Osteocyte (in vitro differentiated cells): ENCODE results near the gene DPH6. TPM values are rescaled to one million over a fixed set of nuclear protein-coding genes. Genes with fewer than 3 reads are reported as not detected.

ENCODE experiments used
- DNase-seq: peaks from one replicate; pipeline ENCODE4 v3.0.0; 2021; ENCODE audit warnings: mixed read lengths; ENCODE audit not compliant: unreplicated experiment; ENCODE audit errors: extremely low spot score
- H3K27ac Mint-ChIP-seq: one replicate; pipeline ENCODE4 v1.8.0; 2021; ENCODE audit warnings: mild to moderate bottlenecking, mixed read lengths; ENCODE audit not compliant: unreplicated experiment
- H3K27me3 Mint-ChIP-seq: one replicate; pipeline ENCODE4 v1.8.0; 2021; ENCODE audit warnings: mixed read lengths; ENCODE audit not compliant: unreplicated experiment
- H3K36me3 Mint-ChIP-seq: one replicate; pipeline ENCODE4 v1.8.0; 2021; ENCODE audit warnings: mixed read lengths; ENCODE audit not compliant: unreplicated experiment
- H3K4me1 Mint-ChIP-seq: one replicate; pipeline ENCODE4 v1.8.0; 2021; ENCODE audit warnings: mixed read lengths; ENCODE audit not compliant: unreplicated experiment
- H3K4me3 Mint-ChIP-seq: one replicate; pipeline ENCODE4 v1.8.0; 2021; ENCODE audit warnings: mild to moderate bottlenecking, moderate library complexity, mixed read lengths; ENCODE audit not compliant: unreplicated experiment
- H3K9me3 Mint-ChIP-seq: one replicate; pipeline ENCODE4 v1.8.0; 2021; ENCODE audit warnings: mixed read lengths; ENCODE audit not compliant: unreplicated experiment
- total RNA-seq: library from RNA; stranded (reverse); gene quantifications from 2 replicates; pipeline ENCODE4 v1.2.1, GENCODE V29; 2021
- TF ChIP-seq, protein P1 (sequence below): fragments of 200-600 bp; sonication (generic); IDR thresholded peaks from 2 replicates; pipeline ENCODE4 v1.5.0; 2021; ENCODE audit warnings: antibody characterized with exemption, mild to moderate bottlenecking, moderate library complexity

DPH6 gene
- total RNA-seq, 1 donor from 2014 or later: 14.3 TPM

DNA sequence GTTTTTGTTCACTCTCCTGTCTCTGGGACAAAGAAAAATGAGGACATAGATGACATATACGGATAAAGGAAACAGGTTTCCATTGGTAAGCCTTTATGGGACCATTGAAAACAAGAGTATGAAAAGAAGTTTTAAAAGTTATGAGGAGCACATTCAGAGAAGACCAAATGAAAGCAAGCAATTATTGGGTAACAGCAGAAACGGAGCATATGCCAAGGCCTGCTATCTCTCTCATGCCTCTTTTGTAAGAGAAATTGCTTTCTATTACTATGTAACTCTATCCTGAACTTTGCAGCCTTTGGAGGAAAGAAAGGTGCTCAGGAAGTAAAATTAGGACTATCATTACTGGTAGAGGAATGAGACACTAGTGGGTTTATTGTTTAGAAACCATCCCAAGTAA lies 14.9 kb upstream of the DPH6 start:
- no peak overlapping the region for H3K4me3 Mint-ChIP-seq
- peaks cover 7% of the 10 kb centered on the region for H3K36me3 Mint-ChIP-seq
- H3K9me3 Mint-ChIP-seq: peaks cover 7% of the 10 kb centered on the region
- TF ChIP-seq, protein P1, sequence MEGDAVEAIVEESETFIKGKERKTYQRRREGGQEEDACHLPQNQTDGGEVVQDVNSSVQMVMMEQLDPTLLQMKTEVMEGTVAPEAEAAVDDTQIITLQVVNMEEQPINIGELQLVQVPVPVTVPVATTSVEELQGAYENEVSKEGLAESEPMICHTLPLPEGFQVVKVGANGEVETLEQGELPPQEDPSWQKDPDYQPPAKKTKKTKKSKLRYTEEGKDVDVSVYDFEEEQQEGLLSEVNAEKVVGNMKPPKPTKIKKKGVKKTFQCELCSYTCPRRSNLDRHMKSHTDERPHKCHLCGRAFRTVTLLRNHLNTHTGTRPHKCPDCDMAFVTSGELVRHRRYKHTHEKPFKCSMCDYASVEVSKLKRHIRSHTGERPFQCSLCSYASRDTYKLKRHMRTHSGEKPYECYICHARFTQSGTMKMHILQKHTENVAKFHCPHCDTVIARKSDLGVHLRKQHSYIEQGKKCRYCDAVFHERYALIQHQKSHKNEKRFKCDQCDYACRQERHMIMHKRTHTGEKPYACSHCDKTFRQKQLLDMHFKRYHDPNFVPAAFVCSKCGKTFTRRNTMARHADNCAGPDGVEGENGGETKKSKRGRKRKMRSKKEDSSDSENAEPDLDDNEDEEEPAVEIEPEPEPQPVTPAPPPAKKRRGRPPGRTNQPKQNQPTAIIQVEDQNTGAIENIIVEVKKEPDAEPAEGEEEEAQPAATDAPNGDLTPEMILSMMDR: no peak
- H3K27me3 Mint-ChIP-seq: no peaks in the 10 kb centered on the region
- no peak overlapping the region for H3K27ac Mint-ChIP-seq
- H3K4me1 Mint-ChIP-seq: peaks cover 12% of the 10 kb centered on the region
- DNase-seq: no peak

GRCh38 chr15:35560258-35560657 lies 14.3 kb upstream of the DPH6 start:
- DNase-seq: no peak
- Mint-ChIP-seq H3K4me1 (peaks cover 12% of the 10 kb centered on the region), H3K9me3 (peaks cover 7% of the 10 kb centered on the region), H3K27me3 (no peaks in the 10 kb centered on the region), H3K4me3 (no peak overlapping the region), H3K36me3 (peaks cover 7% of the 10 kb centered on the region), H3K27ac (no peak overlapping the region)
- TF ChIP-seq, protein P1: no peak

DNA sequence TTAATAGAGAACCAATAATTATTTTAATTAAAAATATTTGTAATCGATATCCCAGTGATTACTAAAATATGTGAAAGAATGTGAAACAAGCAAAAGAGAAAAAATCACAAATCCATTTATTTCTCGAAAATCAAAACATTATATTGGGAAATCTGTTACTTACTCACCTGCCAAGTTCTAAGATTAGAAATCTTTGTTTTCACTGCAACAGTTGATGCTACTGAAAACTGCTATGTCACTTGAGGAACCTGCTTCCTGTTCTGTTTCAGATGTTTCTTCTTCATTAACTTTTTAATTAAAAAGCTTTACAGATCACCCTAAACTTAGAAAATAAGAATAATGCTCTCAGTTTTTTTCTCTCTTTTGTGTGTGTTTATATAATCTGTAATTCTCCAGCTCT lies 13.7 kb upstream of the DPH6 start:
- Mint-ChIP-seq H3K27me3 (no peaks in the 10 kb centered on the region), H3K9me3 (peaks cover 7% of the 10 kb centered on the region), H3K4me3 (no peak overlapping the region), H3K36me3 (peaks cover 7% of the 10 kb centered on the region), H3K4me1 (peaks cover 12% of the 10 kb centered on the region), H3K27ac (no peak overlapping the region)
- DNase-seq: no peak
- TF ChIP-seq, protein P1: no peak

DNA sequence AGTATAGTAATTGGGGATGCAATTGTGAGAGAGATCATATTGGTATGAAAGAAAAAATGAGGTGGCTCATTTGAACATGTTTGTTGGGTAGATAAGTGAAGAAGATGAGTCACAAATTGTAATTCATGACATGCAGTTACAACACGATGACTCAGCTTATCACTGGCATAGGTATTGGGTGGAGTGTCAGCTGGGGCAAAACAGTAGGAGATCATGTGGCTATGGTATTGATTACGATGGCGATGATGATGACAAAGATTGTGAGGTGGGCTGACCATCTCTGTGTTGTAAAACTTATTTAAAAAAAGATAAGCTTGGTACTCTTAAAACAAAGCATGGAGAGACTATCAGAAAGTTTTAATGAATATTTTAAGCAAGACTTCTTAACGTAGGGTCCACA lies 11.6 kb upstream of the DPH6 start:
- peaks cover 4% of the 10 kb centered on the region for H3K4me1 Mint-ChIP-seq

GRCh38 chr15:35557012-35557411 lies 11.0 kb upstream of the DPH6 start:
- TF ChIP-seq, protein P1: no peak
- peaks cover 4% of the 10 kb centered on the region for H3K4me1 Mint-ChIP-seq
- no peak overlapping the region for H3K27ac Mint-ChIP-seq
- H3K9me3 Mint-ChIP-seq: peaks cover 4% of the 10 kb centered on the region
- H3K4me3 Mint-ChIP-seq: no peak overlapping the region
- DNase-seq: no peak
- no peaks in the 10 kb centered on the region for H3K27me3 Mint-ChIP-seq
- H3K36me3 Mint-ChIP-seq: peaks cover 7% of the 10 kb centered on the region

More for the DNA sequence above, 11.6 kb upstream of the DPH6 start:
- H3K27me3 Mint-ChIP-seq: no peaks in the 10 kb centered on the region
- peaks cover 4% of the 10 kb centered on the region for H3K9me3 Mint-ChIP-seq
- no peak overlapping the region for H3K27ac Mint-ChIP-seq
- TF ChIP-seq, protein P1: no peak
- DNase-seq: no peak
- peaks cover 7% of the 10 kb centered on the region for H3K36me3 Mint-ChIP-seq
- H3K4me3 Mint-ChIP-seq: no peak overlapping the region
